WTC11 (cell line): ENCODE measurements around the gene CLIP3. TPM values are rescaled to one million over a fixed set of nuclear protein-coding genes. Genes with fewer than 3 reads are reported as not detected.
A peak's percentile ranks its signal among the peaks of the same experiment; 100 is the strongest.

Experiments
- ATAC-seq: fragments of 200-7000 bp; cut with Tn5 transposase; 2 replicates; pipeline ENCODE4 v1.10.0; 2021; ENCODE audit warnings: mild to moderate bottlenecking, moderate library complexity
- CTCF ChIA-PET: fragments of 300-600 bp; sonication (Branson Sonifier 250); formaldehyde crosslinking; loops from one replicate; lab custom pipeline; 2021; ENCODE audit warnings: antibody characterized with exemption; lab: Charles Lee
- POLR2A ChIA-PET: fragments of 350-600 bp; sonication (Branson Sonifier 250); formaldehyde crosslinking; loops from one replicate; lab custom pipeline; 2021; ENCODE audit warnings: antibody characterized with exemption; lab: Charles Lee
- DNase-seq: peaks from one replicate; pipeline ENCODE4 v3.0.0; 2021; ENCODE audit warnings: low spot score
- H3K27ac Mint-ChIP-seq: 2 replicates; pipeline ENCODE4 v1.8.0; 2021; ENCODE audit warnings: mixed read lengths
- H3K27me3 Mint-ChIP-seq: 2 replicates; pipeline ENCODE4 v1.8.0; 2021; ENCODE audit warnings: low read depth, mild to moderate bottlenecking, moderate library complexity, mixed read lengths
- H3K36me3 Mint-ChIP-seq: 2 replicates; pipeline ENCODE4 v1.8.0; 2021; ENCODE audit warnings: mixed read lengths
- H3K4me1 Mint-ChIP-seq: 2 replicates; pipeline ENCODE4 v1.8.0; 2022; ENCODE audit warnings: mixed read lengths
- H3K4me3 Mint-ChIP-seq: 2 replicates; pipeline ENCODE4 v1.8.0; 2021; ENCODE audit warnings: mild to moderate bottlenecking, moderate library complexity, mixed read lengths
- H3K9me3 Mint-ChIP-seq: 2 replicates; pipeline ENCODE4 v1.8.0; 2021; ENCODE audit warnings: mixed read lengths
- GTF2I ChIP-seq: fragments of 250-450 bp; sonication (Bioruptor Pico); conservative IDR thresholded peaks from 2 replicates; pipeline ENCODE4 v1.4.0; 2021; ENCODE audit warnings: mild to moderate bottlenecking
- HMGA2 ChIP-seq: fragments of 250-450 bp; sonication (Bioruptor Pico); IDR thresholded peaks from 2 replicates; pipeline ENCODE4 v1.4.0; 2021; ENCODE audit warnings: mild to moderate bottlenecking, moderate library complexity
- NFE2L1 ChIP-seq: sonication (generic); formaldehyde crosslinking; IDR thresholded peaks from 2 replicates; pipeline ENCODE4 v1.8.1; 2023; ENCODE audit warnings: missing genetic modification reagents
- NFYB ChIP-seq: sonication (generic); formaldehyde crosslinking; conservative IDR thresholded peaks from 2 replicates; pipeline ENCODE4 v1.8.0; 2022; ENCODE audit warnings: low read depth, missing genetic modification reagents
- OVOL2 ChIP-seq: fragments of 250-450 bp; sonication (Bioruptor Pico); IDR thresholded peaks from 2 replicates; pipeline ENCODE4 v1.9.0; 2021; ENCODE audit warnings: mild to moderate bottlenecking, borderline replicate concordance
- RELA ChIP-seq: sonication (generic); formaldehyde crosslinking; IDR thresholded peaks from 2 replicates; pipeline ENCODE4 v1.8.1; 2022; ENCODE audit warnings: missing genetic modification reagents, mild to moderate bottlenecking, borderline replicate concordance
- SP1 ChIP-seq: sonication (generic); formaldehyde crosslinking; conservative IDR thresholded peaks from 2 replicates; pipeline ENCODE4 v1.8.1; 2022; ENCODE audit warnings: missing genetic modification reagents
- ZNF121 ChIP-seq: sonication (generic); formaldehyde crosslinking; IDR thresholded peaks from 2 replicates; pipeline ENCODE4 v1.8.0; 2023; ENCODE audit warnings: missing genetic modification reagents
- total RNA-seq: library from RNA; stranded (reverse); gene quantifications from 3 replicates; pipeline ENCODE4 v1.2.3, GENCODE V29; 2021
- TF ChIP-seq, protein P1 (sequence below): sonication (generic); formaldehyde crosslinking; IDR thresholded peaks from 2 replicates; pipeline ENCODE4 v1.8.1; 2023; ENCODE audit warnings: mild to moderate bottlenecking, missing genetic modification reagents
- TF ChIP-seq, protein P2 (sequence below): sonication (generic); formaldehyde crosslinking; IDR thresholded peaks from 2 replicates; pipeline ENCODE4 v1.8.1; 2023; ENCODE audit warnings: mild to moderate bottlenecking, moderate library complexity, missing genetic modification reagents
- TF ChIP-seq, protein P3 (sequence below): sonication (generic); formaldehyde crosslinking; IDR thresholded peaks from 2 replicates; pipeline ENCODE4 v1.8.1; 2022; ENCODE audit warnings: missing genetic modification reagents, borderline replicate concordance
- TF ChIP-seq, protein P4 (sequence below): sonication (generic); formaldehyde crosslinking; IDR thresholded peaks from 2 replicates; pipeline ENCODE4 v1.8.1; 2023; ENCODE audit warnings: mild to moderate bottlenecking, missing genetic modification reagents, moderate library complexity
- TF ChIP-seq, protein P5 (sequence below): fragments of 200-600 bp; IDR thresholded peaks from 2 replicates; pipeline ENCODE4 v1.8.0; 2022; ENCODE audit warnings: antibody characterized with exemption
- TF ChIP-seq, protein P6 (sequence below): sonication (generic); formaldehyde crosslinking; conservative IDR thresholded peaks from 2 replicates; pipeline ENCODE4 v1.8.1; 2023; ENCODE audit warnings: mild to moderate bottlenecking, low read depth, missing genetic modification reagents, moderate library complexity
- TF ChIP-seq, protein P7 (sequence below): sonication (generic); formaldehyde crosslinking; IDR thresholded peaks from 2 replicates; pipeline ENCODE4 v1.8.0; 2023; ENCODE audit warnings: missing genetic modification reagents, mild to moderate bottlenecking, borderline replicate concordance
- TF ChIP-seq, protein P8 (sequence below): sonication (generic); formaldehyde crosslinking; IDR thresholded peaks from 2 replicates; pipeline ENCODE4 v1.8.1; 2023; ENCODE audit warnings: mild to moderate bottlenecking, missing genetic modification reagents, borderline replicate concordance

CLIP3 gene
- total RNA-seq, 1 experiment from 2014 or later = 16.2 TPM

DNA sequence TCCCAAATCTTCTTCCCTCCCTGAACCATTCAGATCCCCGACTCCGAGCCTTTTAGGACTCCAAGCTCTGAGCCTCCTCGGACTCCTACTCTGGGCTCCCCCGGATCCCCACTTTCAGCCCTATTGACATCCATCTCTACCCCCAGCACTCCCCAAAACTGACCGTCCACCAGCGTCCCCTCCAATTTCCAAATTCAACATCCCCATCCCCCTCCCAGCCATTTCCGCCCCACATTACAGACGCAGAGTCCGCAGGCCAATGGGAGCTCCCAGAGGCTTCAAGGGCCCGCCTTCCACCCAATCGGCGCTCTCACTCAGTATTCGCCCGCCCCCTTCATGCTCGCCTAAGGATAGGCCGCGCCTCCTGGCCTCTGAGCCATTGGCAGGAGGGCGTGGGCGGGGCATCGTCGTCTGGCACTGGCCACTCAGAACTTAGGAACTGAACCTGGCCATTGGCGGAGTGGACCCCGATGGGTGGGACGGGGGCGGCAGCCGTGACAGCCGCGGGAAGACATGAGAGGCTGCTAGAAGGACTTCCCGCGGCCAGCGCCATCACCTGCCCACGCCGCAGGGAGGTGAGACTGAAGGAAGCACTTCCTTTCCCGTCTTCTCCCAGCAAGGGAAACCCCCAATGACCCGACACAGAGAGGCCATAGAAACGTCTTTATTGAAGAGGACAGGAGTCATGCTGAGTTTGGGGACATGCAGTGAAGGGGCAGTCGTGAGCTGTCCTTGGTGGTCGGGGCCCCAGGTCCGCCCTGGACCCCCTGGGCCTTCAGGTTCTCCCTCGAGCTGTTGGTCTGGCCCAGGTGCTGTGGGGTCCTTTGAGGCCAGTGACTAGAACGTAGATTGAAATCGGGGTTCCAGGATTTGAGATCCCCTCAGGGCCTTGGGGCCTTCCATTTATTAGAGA is 18.4 kb downstream of the CLIP3 start, which contains the start of gene ALKBH6:
Gene ALKBH6 (minus strand): TSS at position 202 of the 913 bp plus-strand sequence. CDS start 816 bp downstream, outside the sequence.
- peak within 1 kb of the TSS; percentile 100 for H3K4me3 Mint-ChIP-seq
- H3K4me1 Mint-ChIP-seq = peaks cover 26% of the 10 kb centered on the region
- H3K9me3 Mint-ChIP-seq = no peaks in the 10 kb centered on the region
- H3K27me3 Mint-ChIP-seq = peaks cover 16% of the 10 kb centered on the region
- CTCF ChIA-PET = interaction anchor here (0.6 to 1.5 kb wide), 14 partner anchors 15 to 763 kb away, joined by 3 to 10 read pairs (median 3); partner anchors contain the start of gene THAP8
- peak; percentile 99 for ATAC-seq
- peak within 1 kb of the TSS; percentile 94 for H3K27ac Mint-ChIP-seq
- H3K36me3 Mint-ChIP-seq = peaks cover 6% of the 10 kb centered on the region
- peak; percentile 100 for DNase-seq
- POLR2A ChIA-PET = interaction anchor here (0.7 to 1.0 kb wide), 3 partner anchors 19 to 776 kb away, joined by 3 read pairs; partner anchors contain the start of gene THAP8
- TF ChIP-seq, protein P1, sequence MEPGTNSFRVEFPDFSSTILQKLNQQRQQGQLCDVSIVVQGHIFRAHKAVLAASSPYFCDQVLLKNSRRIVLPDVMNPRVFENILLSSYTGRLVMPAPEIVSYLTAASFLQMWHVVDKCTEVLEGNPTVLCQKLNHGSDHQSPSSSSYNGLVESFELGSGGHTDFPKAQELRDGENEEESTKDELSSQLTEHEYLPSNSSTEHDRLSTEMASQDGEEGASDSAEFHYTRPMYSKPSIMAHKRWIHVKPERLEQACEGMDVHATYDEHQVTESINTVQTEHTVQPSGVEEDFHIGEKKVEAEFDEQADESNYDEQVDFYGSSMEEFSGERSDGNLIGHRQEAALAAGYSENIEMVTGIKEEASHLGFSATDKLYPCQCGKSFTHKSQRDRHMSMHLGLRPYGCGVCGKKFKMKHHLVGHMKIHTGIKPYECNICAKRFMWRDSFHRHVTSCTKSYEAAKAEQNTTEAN = no peak
- TF ChIP-seq, protein P2, sequence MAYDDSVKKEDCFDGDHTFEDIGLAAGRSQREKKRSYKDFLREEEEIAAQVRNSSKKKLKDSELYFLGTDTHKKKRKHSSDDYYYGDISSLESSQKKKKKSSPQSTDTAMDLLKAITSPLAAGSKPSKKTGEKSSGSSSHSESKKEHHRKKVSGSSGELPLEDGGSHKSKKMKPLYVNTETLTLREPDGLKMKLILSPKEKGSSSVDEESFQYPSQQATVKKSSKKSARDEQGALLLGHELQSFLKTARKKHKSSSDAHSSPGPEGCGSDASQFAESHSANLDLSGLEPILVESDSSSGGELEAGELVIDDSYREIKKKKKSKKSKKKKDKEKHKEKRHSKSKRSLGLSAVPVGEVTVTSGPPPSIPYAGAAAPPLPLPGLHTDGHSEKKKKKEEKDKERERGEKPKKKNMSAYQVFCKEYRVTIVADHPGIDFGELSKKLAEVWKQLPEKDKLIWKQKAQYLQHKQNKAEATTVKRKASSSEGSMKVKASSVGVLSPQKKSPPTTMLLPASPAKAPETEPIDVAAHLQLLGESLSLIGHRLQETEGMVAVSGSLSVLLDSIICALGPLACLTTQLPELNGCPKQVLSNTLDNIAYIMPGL (CRISPR knock-in tag) = no peak
- TF ChIP-seq, protein P3, sequence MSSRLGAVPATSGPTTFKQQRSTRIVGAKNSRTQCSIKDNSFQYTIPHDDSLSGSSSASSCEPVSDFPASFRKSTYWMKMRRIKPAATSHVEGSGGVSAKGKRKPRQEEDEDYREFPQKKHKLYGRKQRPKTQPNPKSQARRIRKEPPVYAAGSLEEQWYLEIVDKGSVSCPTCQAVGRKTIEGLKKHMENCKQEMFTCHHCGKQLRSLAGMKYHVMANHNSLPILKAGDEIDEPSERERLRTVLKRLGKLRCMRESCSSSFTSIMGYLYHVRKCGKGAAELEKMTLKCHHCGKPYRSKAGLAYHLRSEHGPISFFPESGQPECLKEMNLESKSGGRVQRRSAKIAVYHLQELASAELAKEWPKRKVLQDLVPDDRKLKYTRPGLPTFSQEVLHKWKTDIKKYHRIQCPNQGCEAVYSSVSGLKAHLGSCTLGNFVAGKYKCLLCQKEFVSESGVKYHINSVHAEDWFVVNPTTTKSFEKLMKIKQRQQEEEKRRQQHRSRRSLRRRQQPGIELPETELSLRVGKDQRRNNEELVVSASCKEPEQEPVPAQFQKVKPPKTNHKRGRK (CRISPR knock-in tag) = no peak
- TF ChIP-seq RELA (CRISPR knock-in tag) = no peak
- TF ChIP-seq, protein P4, sequence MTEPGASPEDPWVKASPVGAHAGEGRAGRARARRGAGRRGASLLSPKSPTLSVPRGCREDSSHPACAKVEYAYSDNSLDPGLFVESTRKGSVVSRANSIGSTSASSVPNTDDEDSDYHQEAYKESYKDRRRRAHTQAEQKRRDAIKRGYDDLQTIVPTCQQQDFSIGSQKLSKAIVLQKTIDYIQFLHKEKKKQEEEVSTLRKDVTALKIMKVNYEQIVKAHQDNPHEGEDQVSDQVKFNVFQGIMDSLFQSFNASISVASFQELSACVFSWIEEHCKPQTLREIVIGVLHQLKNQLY (CRISPR knock-in tag) = no peak
- TF ChIP-seq, protein P5, sequence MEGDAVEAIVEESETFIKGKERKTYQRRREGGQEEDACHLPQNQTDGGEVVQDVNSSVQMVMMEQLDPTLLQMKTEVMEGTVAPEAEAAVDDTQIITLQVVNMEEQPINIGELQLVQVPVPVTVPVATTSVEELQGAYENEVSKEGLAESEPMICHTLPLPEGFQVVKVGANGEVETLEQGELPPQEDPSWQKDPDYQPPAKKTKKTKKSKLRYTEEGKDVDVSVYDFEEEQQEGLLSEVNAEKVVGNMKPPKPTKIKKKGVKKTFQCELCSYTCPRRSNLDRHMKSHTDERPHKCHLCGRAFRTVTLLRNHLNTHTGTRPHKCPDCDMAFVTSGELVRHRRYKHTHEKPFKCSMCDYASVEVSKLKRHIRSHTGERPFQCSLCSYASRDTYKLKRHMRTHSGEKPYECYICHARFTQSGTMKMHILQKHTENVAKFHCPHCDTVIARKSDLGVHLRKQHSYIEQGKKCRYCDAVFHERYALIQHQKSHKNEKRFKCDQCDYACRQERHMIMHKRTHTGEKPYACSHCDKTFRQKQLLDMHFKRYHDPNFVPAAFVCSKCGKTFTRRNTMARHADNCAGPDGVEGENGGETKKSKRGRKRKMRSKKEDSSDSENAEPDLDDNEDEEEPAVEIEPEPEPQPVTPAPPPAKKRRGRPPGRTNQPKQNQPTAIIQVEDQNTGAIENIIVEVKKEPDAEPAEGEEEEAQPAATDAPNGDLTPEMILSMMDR = no peak
- TF ChIP-seq ZNF121 (CRISPR knock-in tag) = no peak
- TF ChIP-seq NFE2L1 (CRISPR knock-in tag) = no peak
- TF ChIP-seq GTF2I (CRISPR knock-in tag) = no peak
- TF ChIP-seq NFYB (CRISPR knock-in tag) = peak; percentile 87
- no peak for TF ChIP-seq OVOL2 (CRISPR knock-in tag)
- TF ChIP-seq HMGA2 (CRISPR knock-in tag) = no peak
- TF ChIP-seq, protein P6, sequence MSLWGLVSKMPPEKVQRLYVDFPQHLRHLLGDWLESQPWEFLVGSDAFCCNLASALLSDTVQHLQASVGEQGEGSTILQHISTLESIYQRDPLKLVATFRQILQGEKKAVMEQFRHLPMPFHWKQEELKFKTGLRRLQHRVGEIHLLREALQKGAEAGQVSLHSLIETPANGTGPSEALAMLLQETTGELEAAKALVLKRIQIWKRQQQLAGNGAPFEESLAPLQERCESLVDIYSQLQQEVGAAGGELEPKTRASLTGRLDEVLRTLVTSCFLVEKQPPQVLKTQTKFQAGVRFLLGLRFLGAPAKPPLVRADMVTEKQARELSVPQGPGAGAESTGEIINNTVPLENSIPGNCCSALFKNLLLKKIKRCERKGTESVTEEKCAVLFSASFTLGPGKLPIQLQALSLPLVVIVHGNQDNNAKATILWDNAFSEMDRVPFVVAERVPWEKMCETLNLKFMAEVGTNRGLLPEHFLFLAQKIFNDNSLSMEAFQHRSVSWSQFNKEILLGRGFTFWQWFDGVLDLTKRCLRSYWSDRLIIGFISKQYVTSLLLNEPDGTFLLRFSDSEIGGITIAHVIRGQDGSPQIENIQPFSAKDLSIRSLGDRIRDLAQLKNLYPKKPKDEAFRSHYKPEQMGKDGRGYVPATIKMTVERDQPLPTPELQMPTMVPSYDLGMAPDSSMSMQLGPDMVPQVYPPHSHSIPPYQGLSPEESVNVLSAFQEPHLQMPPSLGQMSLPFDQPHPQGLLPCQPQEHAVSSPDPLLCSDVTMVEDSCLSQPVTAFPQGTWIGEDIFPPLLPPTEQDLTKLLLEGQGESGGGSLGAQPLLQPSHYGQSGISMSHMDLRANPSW (CRISPR knock-in tag) = no peak
- TF ChIP-seq, protein P7, sequence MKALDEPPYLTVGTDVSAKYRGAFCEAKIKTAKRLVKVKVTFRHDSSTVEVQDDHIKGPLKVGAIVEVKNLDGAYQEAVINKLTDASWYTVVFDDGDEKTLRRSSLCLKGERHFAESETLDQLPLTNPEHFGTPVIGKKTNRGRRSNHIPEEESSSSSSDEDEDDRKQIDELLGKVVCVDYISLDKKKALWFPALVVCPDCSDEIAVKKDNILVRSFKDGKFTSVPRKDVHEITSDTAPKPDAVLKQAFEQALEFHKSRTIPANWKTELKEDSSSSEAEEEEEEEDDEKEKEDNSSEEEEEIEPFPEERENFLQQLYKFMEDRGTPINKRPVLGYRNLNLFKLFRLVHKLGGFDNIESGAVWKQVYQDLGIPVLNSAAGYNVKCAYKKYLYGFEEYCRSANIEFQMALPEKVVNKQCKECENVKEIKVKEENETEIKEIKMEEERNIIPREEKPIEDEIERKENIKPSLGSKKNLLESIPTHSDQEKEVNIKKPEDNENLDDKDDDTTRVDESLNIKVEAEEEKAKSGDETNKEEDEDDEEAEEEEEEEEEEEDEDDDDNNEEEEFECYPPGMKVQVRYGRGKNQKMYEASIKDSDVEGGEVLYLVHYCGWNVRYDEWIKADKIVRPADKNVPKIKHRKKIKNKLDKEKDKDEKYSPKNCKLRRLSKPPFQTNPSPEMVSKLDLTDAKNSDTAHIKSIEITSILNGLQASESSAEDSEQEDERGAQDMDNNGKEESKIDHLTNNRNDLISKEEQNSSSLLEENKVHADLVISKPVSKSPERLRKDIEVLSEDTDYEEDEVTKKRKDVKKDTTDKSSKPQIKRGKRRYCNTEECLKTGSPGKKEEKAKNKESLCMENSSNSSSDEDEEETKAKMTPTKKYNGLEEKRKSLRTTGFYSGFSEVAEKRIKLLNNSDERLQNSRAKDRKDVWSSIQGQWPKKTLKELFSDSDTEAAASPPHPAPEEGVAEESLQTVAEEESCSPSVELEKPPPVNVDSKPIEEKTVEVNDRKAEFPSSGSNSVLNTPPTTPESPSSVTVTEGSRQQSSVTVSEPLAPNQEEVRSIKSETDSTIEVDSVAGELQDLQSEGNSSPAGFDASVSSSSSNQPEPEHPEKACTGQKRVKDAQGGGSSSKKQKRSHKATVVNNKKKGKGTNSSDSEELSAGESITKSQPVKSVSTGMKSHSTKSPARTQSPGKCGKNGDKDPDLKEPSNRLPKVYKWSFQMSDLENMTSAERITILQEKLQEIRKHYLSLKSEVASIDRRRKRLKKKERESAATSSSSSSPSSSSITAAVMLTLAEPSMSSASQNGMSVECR = no peak
- TF ChIP-seq, protein P8, sequence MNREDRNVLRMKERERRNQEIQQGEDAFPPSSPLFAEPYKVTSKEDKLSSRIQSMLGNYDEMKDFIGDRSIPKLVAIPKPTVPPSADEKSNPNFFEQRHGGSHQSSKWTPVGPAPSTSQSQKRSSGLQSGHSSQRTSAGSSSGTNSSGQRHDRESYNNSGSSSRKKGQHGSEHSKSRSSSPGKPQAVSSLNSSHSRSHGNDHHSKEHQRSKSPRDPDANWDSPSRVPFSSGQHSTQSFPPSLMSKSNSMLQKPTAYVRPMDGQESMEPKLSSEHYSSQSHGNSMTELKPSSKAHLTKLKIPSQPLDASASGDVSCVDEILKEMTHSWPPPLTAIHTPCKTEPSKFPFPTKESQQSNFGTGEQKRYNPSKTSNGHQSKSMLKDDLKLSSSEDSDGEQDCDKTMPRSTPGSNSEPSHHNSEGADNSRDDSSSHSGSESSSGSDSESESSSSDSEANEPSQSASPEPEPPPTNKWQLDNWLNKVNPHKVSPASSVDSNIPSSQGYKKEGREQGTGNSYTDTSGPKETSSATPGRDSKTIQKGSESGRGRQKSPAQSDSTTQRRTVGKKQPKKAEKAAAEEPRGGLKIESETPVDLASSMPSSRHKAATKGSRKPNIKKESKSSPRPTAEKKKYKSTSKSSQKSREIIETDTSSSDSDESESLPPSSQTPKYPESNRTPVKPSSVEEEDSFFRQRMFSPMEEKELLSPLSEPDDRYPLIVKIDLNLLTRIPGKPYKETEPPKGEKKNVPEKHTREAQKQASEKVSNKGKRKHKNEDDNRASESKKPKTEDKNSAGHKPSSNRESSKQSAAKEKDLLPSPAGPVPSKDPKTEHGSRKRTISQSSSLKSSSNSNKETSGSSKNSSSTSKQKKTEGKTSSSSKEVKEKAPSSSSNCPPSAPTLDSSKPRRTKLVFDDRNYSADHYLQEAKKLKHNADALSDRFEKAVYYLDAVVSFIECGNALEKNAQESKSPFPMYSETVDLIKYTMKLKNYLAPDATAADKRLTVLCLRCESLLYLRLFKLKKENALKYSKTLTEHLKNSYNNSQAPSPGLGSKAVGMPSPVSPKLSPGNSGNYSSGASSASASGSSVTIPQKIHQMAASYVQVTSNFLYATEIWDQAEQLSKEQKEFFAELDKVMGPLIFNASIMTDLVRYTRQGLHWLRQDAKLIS = no peak
- peak; percentile 92 for TF ChIP-seq SP1 (CRISPR knock-in tag)
